ENCODE measurements around the gene RMRP.

RMRP gene

GRCh38 chr9:35636135-35636876 lies 21.5 kb downstream of the RMRP start:
- no peaks in the 10 kb centered on the region for H3K4me1 ChIP-seq (ENCODE audit: control insufficient read depth in 2 of 2, insufficient read depth in 2 of 2, low read length in 2 of 2)
- no peaks in the 10 kb centered on the region for H3K27me3 ChIP-seq (ENCODE audit: control insufficient read depth in 2 of 2, insufficient read depth in 2 of 2, low read length in 2 of 2)
- no peak overlapping the region for H3K9ac ChIP-seq (ENCODE audit: low read depth in 1 of 2, low read length in 2 of 2)
- peak overlapping the region in 1 of 2 donors; percentile 7 for H3K4me3 ChIP-seq (ENCODE audit: low read length in 2 of 2)
- no peaks in the 10 kb centered on the region for H3K36me3 ChIP-seq (ENCODE audit: control insufficient read depth in 2 of 2, insufficient read depth in 2 of 2, low read length in 2 of 2)
- peak overlapping the region; percentile 13 to 40 for H3K27ac ChIP-seq (ENCODE audit: low read depth in 2 of 2, low read length in 2 of 2)
- H3K9me3 ChIP-seq (ENCODE audit: control insufficient read depth in 2 of 2, low read length in 2 of 2) = no peaks in the 10 kb centered on the region

DNA sequence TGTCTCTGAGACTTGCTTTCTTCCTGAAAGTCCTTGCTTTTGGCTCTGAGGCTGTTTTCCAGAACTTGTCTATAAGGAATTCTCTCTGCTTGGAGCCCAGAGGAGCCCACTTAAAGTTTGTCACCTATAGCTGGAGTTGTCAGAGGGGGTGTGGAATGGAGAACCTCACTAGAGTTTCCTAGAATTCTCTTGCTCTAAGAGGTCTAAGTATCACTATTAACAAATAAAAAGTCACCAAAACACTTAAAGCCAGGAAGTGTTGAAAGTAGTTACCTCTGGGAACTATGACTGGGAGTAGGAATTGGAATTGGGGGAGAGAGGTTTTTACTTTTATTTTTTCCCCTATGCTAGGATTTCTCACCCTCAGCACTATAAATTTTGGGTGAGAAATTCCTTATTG lies 22.1 kb downstream of the RMRP start:
- no peaks in the 10 kb centered on the region for H3K9me3 ChIP-seq (ENCODE audit: control insufficient read depth in 2 of 2, low read length in 2 of 2)
- peak overlapping the region; percentile 13 to 40 for H3K27ac ChIP-seq (ENCODE audit: low read depth in 2 of 2, low read length in 2 of 2)
- no peaks in the 10 kb centered on the region for H3K4me1 ChIP-seq (ENCODE audit: control insufficient read depth in 2 of 2, insufficient read depth in 2 of 2, low read length in 2 of 2)
- H3K9ac ChIP-seq (ENCODE audit: low read depth in 1 of 2, low read length in 2 of 2) = peak overlapping the region in 1 of 2 donors; percentile 28
- H3K4me3 ChIP-seq (ENCODE audit: low read length in 2 of 2) = no peak overlapping the region
- H3K36me3 ChIP-seq (ENCODE audit: control insufficient read depth in 2 of 2, insufficient read depth in 2 of 2, low read length in 2 of 2) = no peaks in the 10 kb centered on the region
- no peaks in the 10 kb centered on the region for H3K27me3 ChIP-seq (ENCODE audit: control insufficient read depth in 2 of 2, insufficient read depth in 2 of 2, low read length in 2 of 2)

DNA sequence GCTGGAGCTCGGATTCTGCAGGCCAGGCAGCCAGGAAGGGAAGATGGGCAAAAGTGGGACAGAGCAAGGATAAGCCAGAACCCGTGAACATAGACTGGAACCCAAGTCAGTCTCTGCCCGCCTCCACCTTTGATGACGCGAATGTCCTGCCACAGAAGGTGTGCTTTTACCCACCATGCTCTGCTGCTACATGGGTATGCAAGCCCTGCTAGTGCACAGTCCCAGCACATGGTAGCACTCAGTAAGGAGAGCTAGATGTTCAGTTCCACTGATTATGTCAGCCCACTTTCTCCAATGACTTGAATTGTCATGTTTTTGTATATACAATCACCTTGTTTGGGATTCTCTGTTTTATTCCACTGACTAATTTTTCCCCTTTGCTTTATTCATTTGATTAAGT lies 28.2 kb downstream of the RMRP start:
- Histone ChIP-seq H3K27me3 (ENCODE audit: control insufficient read depth in 2 of 2, insufficient read depth in 2 of 2, low read length in 2 of 2) (no peaks in the 10 kb centered on the region), H3K9me3 (ENCODE audit: control insufficient read depth in 2 of 2, low read length in 2 of 2) (no peaks in the 10 kb centered on the region), H3K4me3 (ENCODE audit: low read length in 2 of 2) (no peak overlapping the region), H3K27ac (ENCODE audit: low read depth in 2 of 2, low read length in 2 of 2) (no peak overlapping the region), H3K4me1 (ENCODE audit: control insufficient read depth in 2 of 2, insufficient read depth in 2 of 2, low read length in 2 of 2) (no peaks in the 10 kb centered on the region), H3K9ac (ENCODE audit: low read depth in 1 of 2, low read length in 2 of 2) (no peak overlapping the region), H3K36me3 (ENCODE audit: control insufficient read depth in 2 of 2, insufficient read depth in 2 of 2, low read length in 2 of 2) (no peaks in the 10 kb centered on the region)

- Histone ChIP-seq H3K9ac (ENCODE audit: low read depth in 1 of 2, low read length in 2 of 2) (no peak overlapping the region), H3K4me3 (ENCODE audit: low read length in 2 of 2) (no peak overlapping the region)
Measured at GRCh38 chr9:35628389-35628991, 29.3 kb downstream of the RMRP start.

GRCh38 chr9:35627575-35627974 lies 30.2 kb downstream of the RMRP start:
- Histone ChIP-seq H3K4me1 (ENCODE audit: control insufficient read depth in 2 of 2, insufficient read depth in 2 of 2, low read length in 2 of 2) (no peaks in the 10 kb centered on the region), H3K36me3 (ENCODE audit: control insufficient read depth in 2 of 2, insufficient read depth in 2 of 2, low read length in 2 of 2) (no peaks in the 10 kb centered on the region), H3K9me3 (ENCODE audit: control insufficient read depth in 2 of 2, low read length in 2 of 2) (no peaks in the 10 kb centered on the region), H3K27me3 (ENCODE audit: control insufficient read depth in 2 of 2, insufficient read depth in 2 of 2, low read length in 2 of 2) (no peaks in the 10 kb centered on the region), H3K27ac (ENCODE audit: low read depth in 2 of 2, low read length in 2 of 2) (no peak overlapping the region), H3K4me3 (ENCODE audit: low read length in 2 of 2) (no peak overlapping the region), H3K9ac (ENCODE audit: low read depth in 1 of 2, low read length in 2 of 2) (no peak overlapping the region)

More at GRCh38 chr9:35628389-35628991, 29.3 kb downstream of the RMRP start:
- Histone ChIP-seq H3K4me1 (ENCODE audit: control insufficient read depth in 2 of 2, insufficient read depth in 2 of 2, low read length in 2 of 2) (no peaks in the 10 kb centered on the region), H3K36me3 (ENCODE audit: control insufficient read depth in 2 of 2, insufficient read depth in 2 of 2, low read length in 2 of 2) (no peaks in the 10 kb centered on the region), H3K27me3 (ENCODE audit: control insufficient read depth in 2 of 2, insufficient read depth in 2 of 2, low read length in 2 of 2) (no peaks in the 10 kb centered on the region), H3K27ac (ENCODE audit: low read depth in 2 of 2, low read length in 2 of 2) (no peak overlapping the region), H3K9me3 (ENCODE audit: control insufficient read depth in 2 of 2, low read length in 2 of 2) (no peaks in the 10 kb centered on the region)

DNA sequence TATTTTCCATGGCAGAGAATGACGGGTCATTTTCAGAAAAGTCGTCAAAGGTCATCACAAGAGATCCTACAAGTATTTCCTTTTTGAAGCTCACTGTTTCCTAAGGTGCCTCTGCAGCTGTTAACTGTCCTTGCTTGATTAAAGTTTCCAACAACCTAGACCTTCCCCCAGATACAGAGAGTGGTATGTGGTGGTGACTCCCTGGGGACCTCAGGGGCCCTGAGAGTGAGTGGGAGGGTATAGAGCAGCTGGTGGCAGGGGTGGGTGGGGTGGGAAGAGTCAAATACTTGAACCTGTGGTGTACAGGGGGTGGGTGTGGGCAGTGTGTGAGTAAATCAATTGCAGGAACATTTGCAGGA lies 38.0 kb downstream of the RMRP start:
- peak overlapping the region in 1 of 2 donors; percentile 48 for H3K27ac ChIP-seq (ENCODE audit: low read depth in 2 of 2, low read length in 2 of 2)
- H3K27me3 ChIP-seq (ENCODE audit: control insufficient read depth in 2 of 2, insufficient read depth in 2 of 2, low read length in 2 of 2) = no peaks in the 10 kb centered on the region
- no peaks in the 10 kb centered on the region for H3K9me3 ChIP-seq (ENCODE audit: control insufficient read depth in 2 of 2, low read length in 2 of 2)
- no peaks in the 10 kb centered on the region for H3K36me3 ChIP-seq (ENCODE audit: control insufficient read depth in 2 of 2, insufficient read depth in 2 of 2, low read length in 2 of 2)
- H3K4me1 ChIP-seq (ENCODE audit: control insufficient read depth in 2 of 2, insufficient read depth in 2 of 2, low read length in 2 of 2) = peaks cover 5 to 10% of the 10 kb centered on the region in 2 donors
- H3K4me3 ChIP-seq (ENCODE audit: low read length in 2 of 2) = no peak overlapping the region
- H3K9ac ChIP-seq (ENCODE audit: low read depth in 1 of 2, low read length in 2 of 2) = no peak overlapping the region

DNA sequence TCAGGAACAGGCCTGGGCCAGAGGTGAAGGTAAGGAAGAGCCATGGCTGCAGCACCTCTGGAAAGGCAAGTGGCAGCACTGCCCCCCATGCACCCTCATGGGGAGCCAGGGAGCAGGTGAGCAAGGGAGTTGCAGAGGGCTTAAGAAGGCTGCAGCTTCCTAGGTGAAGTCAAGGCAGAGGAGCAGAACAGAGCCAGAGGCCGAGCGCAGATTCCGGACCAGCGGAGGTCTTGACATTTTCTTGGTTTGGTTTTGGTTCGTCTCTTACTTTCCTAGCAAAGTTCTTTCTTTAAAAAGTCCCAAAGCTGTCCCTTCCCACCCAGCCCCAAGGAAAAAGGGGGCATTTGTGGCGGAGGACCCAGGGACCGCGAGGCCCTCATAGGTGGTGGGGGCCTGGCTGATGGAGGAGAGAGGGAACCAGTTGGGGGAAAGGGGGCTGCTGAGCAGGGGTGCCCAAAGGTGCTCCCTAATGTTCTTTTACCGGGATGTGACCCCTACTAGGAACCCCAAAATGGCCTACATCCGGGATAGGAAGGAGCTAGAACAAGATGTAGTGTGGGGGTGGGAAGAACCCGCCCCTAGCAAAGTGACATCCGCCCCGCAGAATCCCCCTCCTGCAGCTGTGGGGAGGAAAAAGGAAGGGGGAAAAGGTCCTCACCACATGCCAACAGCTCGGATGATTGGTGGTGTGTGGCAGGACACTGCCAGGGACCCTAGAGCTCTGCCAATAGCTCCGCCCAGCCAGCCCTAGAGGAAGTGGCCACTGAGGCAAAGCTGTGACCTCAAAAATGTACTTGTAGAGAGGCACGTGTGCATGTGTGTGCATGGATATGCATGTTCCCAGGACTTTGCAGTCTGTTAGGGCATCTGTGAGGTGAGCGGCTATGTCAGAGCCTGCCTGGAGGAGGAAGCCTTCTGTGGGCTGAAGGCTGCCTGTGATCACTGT lies 38.7 kb downstream of the RMRP start:
- Histone ChIP-seq H3K4me1 (ENCODE audit: control insufficient read depth in 2 of 2, insufficient read depth in 2 of 2, low read length in 2 of 2) (peaks cover 5 to 10% of the 10 kb centered on the region in 2 donors), H3K4me3 (ENCODE audit: low read length in 2 of 2) (no peak overlapping the region), H3K9me3 (ENCODE audit: control insufficient read depth in 2 of 2, low read length in 2 of 2) (no peaks in the 10 kb centered on the region), H3K9ac (ENCODE audit: low read depth in 1 of 2, low read length in 2 of 2) (no peak overlapping the region), H3K36me3 (ENCODE audit: control insufficient read depth in 2 of 2, insufficient read depth in 2 of 2, low read length in 2 of 2) (no peaks in the 10 kb centered on the region), H3K27me3 (ENCODE audit: control insufficient read depth in 2 of 2, insufficient read depth in 2 of 2, low read length in 2 of 2) (no peaks in the 10 kb centered on the region), H3K27ac (ENCODE audit: low read depth in 2 of 2, low read length in 2 of 2) (peak overlapping the region in 1 of 2 donors; percentile 58)

DNA sequence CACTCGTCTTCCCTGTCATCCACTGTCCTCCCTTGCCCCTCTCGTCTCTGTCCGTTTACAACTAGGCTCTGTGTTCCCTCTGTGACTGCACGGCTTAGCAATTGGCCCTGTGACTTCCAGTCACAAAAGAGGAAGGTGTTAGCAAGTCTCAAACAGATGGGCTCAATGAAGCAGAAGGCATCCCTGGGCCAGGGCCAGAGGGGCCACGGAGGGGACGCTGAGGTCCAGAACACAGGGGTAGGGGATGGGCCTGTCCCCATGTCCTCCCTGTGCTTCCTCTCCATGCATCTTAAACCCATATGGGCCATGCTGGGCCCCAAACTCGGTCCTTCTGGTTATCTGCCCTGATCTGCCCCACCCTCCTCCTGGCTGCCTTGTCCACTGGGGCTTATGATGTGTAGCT lies 39.5 kb downstream of the RMRP start, which contains the start of gene CD72:
Gene CD72 (minus strand): TSS at position 89 of the 403 bp plus-strand sequence. CDS start 110 bp downstream, outside the sequence.
- H3K36me3 ChIP-seq (ENCODE audit: control insufficient read depth in 2 of 2, insufficient read depth in 2 of 2, low read length in 2 of 2) = no peaks in the 10 kb centered on the region
- peaks cover 5 to 10% of the 10 kb centered on the region in 2 donors for H3K4me1 ChIP-seq (ENCODE audit: control insufficient read depth in 2 of 2, insufficient read depth in 2 of 2, low read length in 2 of 2)
- peak within 1 kb of the TSS; percentile 14 to 57 for H3K9ac ChIP-seq (ENCODE audit: low read depth in 1 of 2, low read length in 2 of 2)
- H3K27me3 ChIP-seq (ENCODE audit: control insufficient read depth in 2 of 2, insufficient read depth in 2 of 2, low read length in 2 of 2) = no peaks in the 10 kb centered on the region
- peak within 1 kb of the TSS in 1 of 2 donors; percentile 58 for H3K27ac ChIP-seq (ENCODE audit: low read depth in 2 of 2, low read length in 2 of 2)
- H3K9me3 ChIP-seq (ENCODE audit: control insufficient read depth in 2 of 2, low read length in 2 of 2) = no peaks in the 10 kb centered on the region
- H3K4me3 ChIP-seq (ENCODE audit: low read length in 2 of 2) = peak within 1 kb of the TSS; percentile 58 to 63

GRCh38 chr9:35617548-35617947 lies 40.3 kb downstream of the RMRP start:
- Histone ChIP-seq H3K36me3 (ENCODE audit: control insufficient read depth in 2 of 2, insufficient read depth in 2 of 2, low read length in 2 of 2) (no peaks in the 10 kb centered on the region), H3K9ac (ENCODE audit: low read depth in 1 of 2, low read length in 2 of 2) (peak overlapping the region in 1 of 2 donors; percentile 14), H3K4me3 (ENCODE audit: low read length in 2 of 2) (peak overlapping the region; percentile 58 to 63), H3K27me3 (ENCODE audit: control insufficient read depth in 2 of 2, insufficient read depth in 2 of 2, low read length in 2 of 2) (no peaks in the 10 kb centered on the region), H3K4me1 (ENCODE audit: control insufficient read depth in 2 of 2, insufficient read depth in 2 of 2, low read length in 2 of 2) (peaks cover 5 to 10% of the 10 kb centered on the region in 2 donors), H3K9me3 (ENCODE audit: control insufficient read depth in 2 of 2, low read length in 2 of 2) (no peaks in the 10 kb centered on the region), H3K27ac (ENCODE audit: low read depth in 2 of 2, low read length in 2 of 2) (peak overlapping the region in 1 of 2 donors; percentile 58)

All from mucosa of rectum (tissue), 2 donors.